IPS DF 6.9 (cell line): Measurements from ENCODE around the gene MLH3.

Source experiments
- DNase-seq: peaks from one replicate; pipeline ENCODE4 v3.0.0-alpha.2; 2013; ENCODE audit warnings: low read depth, low spot score
- H3K27ac ChIP-seq: one replicate; pipeline ENCODE4 v1.5.1; 2013; ENCODE audit warnings: low read length, control low read depth
- H3K27me3 ChIP-seq: 2 replicates; pipeline ENCODE4 v1.6.1; 2013; ENCODE audit warnings: mild to moderate bottlenecking, low read length; ENCODE audit not compliant: control insufficient read depth, insufficient read depth
- H3K36me3 ChIP-seq: 2 replicates; pipeline ENCODE4 v1.6.1; 2013; ENCODE audit warnings: low read length; ENCODE audit not compliant: control insufficient read depth, insufficient read depth
- H3K4me1 ChIP-seq: 2 replicates; pipeline ENCODE4 v1.6.1; 2013; ENCODE audit warnings: low read length; ENCODE audit not compliant: control insufficient read depth, insufficient read depth
- H3K4me3 ChIP-seq: 2 replicates; pipeline ENCODE4 v1.5.1; 2013; ENCODE audit warnings: mild to moderate bottlenecking, low read length
- H3K9me3 ChIP-seq: 2 replicates; pipeline ENCODE4 v1.6.1; 2013; ENCODE audit warnings: low read length, inconsistent platforms; ENCODE audit not compliant: control insufficient read depth, insufficient read depth
- WGBS: extraction: QIAGEN DNeasy Blood & Tissue Kit; methylation state at CpG from one replicate; pipeline ENCODE4 v1.1.7; 2013; ENCODE audit warnings: mixed read lengths, missing lambda C conversion rate; ENCODE audit not compliant: insufficient read length, insufficient coverage; 5-methylcytosine and 5-hydroxymethylcytosine counted together

Gene MLH3

GRCh38 chr14:74980398-74980730, 70.9 kb downstream of the MLH3 start:
- no peak overlapping the region for H3K4me3 ChIP-seq
- DNase-seq = no peak
- peaks cover 20% of the 10 kb centered on the region for H3K4me1 ChIP-seq

GRCh38 chr14:74979442-74980397, 71.5 kb downstream of the MLH3 start:
- no peaks in the 10 kb centered on the region for H3K36me3 ChIP-seq

More at GRCh38 chr14:74980398-74980730, 70.9 kb downstream of the MLH3 start:
- no peaks in the 10 kb centered on the region for H3K27me3 ChIP-seq
- H3K9me3 ChIP-seq = no peaks in the 10 kb centered on the region
- no CpG with 5 or more reads among the region's 4 CpGs for WGBS
- no peaks in the 10 kb centered on the region for H3K36me3 ChIP-seq
- no peak overlapping the region for H3K27ac ChIP-seq

GRCh38 chr14:74979029-74979428, 72.2 kb downstream of the MLH3 start:
- no peak for DNase-seq
- WGBS = no CpG with 5 or more reads among the region's 4 CpGs
- H3K4me1 ChIP-seq = peaks cover 20% of the 10 kb centered on the region

More at GRCh38 chr14:74979442-74980397, 71.5 kb downstream of the MLH3 start:
- Histone ChIP-seq H3K27ac (no peak overlapping the region), H3K27me3 (no peaks in the 10 kb centered on the region), H3K4me3 (no peak overlapping the region), H3K9me3 (no peaks in the 10 kb centered on the region), H3K4me1 (peaks cover 20% of the 10 kb centered on the region)
- WGBS = no CpG with 5 or more reads among the region's 23 CpGs
- DNase-seq = no peak

GRCh38 chr14:74978416-74978947, 72.8 kb downstream of the MLH3 start:
- Histone ChIP-seq H3K9me3 (no peaks in the 10 kb centered on the region), H3K27ac (no peak overlapping the region), H3K27me3 (no peaks in the 10 kb centered on the region), H3K4me1 (peaks cover 20% of the 10 kb centered on the region), H3K36me3 (no peaks in the 10 kb centered on the region), H3K4me3 (no peak overlapping the region)
- DNase-seq = no peak
- no CpG with 5 or more reads among the region's 11 CpGs for WGBS

More at GRCh38 chr14:74979029-74979428, 72.2 kb downstream of the MLH3 start:
- Histone ChIP-seq H3K27me3 (no peaks in the 10 kb centered on the region), H3K4me3 (no peak overlapping the region), H3K36me3 (no peaks in the 10 kb centered on the region), H3K27ac (no peak overlapping the region), H3K9me3 (no peaks in the 10 kb centered on the region)

- no CpG with 5 or more reads among the region's 6 CpGs for WGBS
These were observed 73.3 kb downstream of the MLH3 start for GRCh38 chr14:74977901-74978385.

GRCh38 chr14:74977164-74977900, 73.9 kb downstream of the MLH3 start:
- Histone ChIP-seq H3K27me3 (no peaks in the 10 kb centered on the region), H3K4me1 (peaks cover 22% of the 10 kb centered on the region), H3K4me3 (no peak overlapping the region), H3K36me3 (no peaks in the 10 kb centered on the region), H3K27ac (no peak overlapping the region), H3K9me3 (no peaks in the 10 kb centered on the region)
- no CpG with 5 or more reads among the region's 12 CpGs for WGBS
- DNase-seq = no peak

More at GRCh38 chr14:74977901-74978385, 73.3 kb downstream of the MLH3 start:
- peaks cover 22% of the 10 kb centered on the region for H3K4me1 ChIP-seq
- no peaks in the 10 kb centered on the region for H3K9me3 ChIP-seq
- no peaks in the 10 kb centered on the region for H3K27me3 ChIP-seq
- no peak overlapping the region for H3K4me3 ChIP-seq
- DNase-seq = no peak
- no peak overlapping the region for H3K27ac ChIP-seq
- H3K36me3 ChIP-seq = no peaks in the 10 kb centered on the region

- Histone ChIP-seq H3K9me3 (no peaks in the 10 kb centered on the region), H3K4me3 (no peak overlapping the region), H3K36me3 (no peaks in the 10 kb centered on the region), H3K27me3 (no peaks in the 10 kb centered on the region), H3K4me1 (peaks cover 22% of the 10 kb centered on the region), H3K27ac (no peak overlapping the region)
- no CpG with 5 or more reads among the region's 11 CpGs for whole genome bisulfite sequencing
- DNase-seq = no peak
These were observed 74.8 kb downstream of the MLH3 start for GRCh38 chr14:74976264-74977113.

GRCh38 chr14:74975059-74975810, 76.0 kb downstream of the MLH3 start:
- Histone ChIP-seq H3K4me1 (peaks cover 18% of the 10 kb centered on the region), H3K9me3 (no peaks in the 10 kb centered on the region), H3K27me3 (no peaks in the 10 kb centered on the region), H3K36me3 (no peaks in the 10 kb centered on the region), H3K27ac (no peak overlapping the region), H3K4me3 (no peak overlapping the region)
- WGBS = no CpG with 5 or more reads among the region's 12 CpGs
- DNase-seq = no peak

GRCh38 chr14:74974364-74975058, 76.8 kb downstream of the MLH3 start:
- Histone ChIP-seq H3K4me3 (no peak overlapping the region), H3K9me3 (no peaks in the 10 kb centered on the region), H3K27me3 (no peaks in the 10 kb centered on the region), H3K27ac (no peak overlapping the region), H3K4me1 (peaks cover 12% of the 10 kb centered on the region), H3K36me3 (no peaks in the 10 kb centered on the region)
- no peak for DNase-seq
- WGBS = no CpG with 5 or more reads among the region's 15 CpGs
